Measurements from ENCODE around the gene PEMT.

PEMT gene

GRCh38 chr17:17570140-17570797 is 21.2 kb downstream of the PEMT start:
- DNase-seq, result no peak

DNA sequence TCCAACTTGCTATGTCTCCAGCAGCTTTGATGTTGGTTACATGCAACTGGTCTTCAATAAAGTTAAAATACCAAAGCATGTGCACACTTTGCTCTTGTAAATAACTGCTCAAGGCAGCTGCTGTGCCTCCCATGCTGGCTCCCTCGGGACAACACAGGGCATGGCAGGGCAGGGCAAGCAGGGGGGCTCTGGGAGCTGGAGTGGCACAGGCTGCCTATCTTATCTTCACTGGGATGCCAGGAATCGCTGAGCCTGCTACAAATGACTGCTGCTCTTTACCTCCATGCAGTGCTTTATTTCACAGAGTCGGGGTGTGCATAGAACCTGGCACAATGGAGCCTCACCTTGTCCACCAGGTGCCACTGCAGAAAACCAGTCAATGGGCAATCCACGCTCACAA is 21.8 kb downstream of the PEMT start:
- no peak for DNase-seq

GRCh38 chr17:17568772-17569195 is 22.7 kb downstream of the PEMT start:
- no peak for DNase-seq

GRCh38 chr17:17567631-17568030 is 23.9 kb downstream of the PEMT start:
- no peak for DNase-seq

- DNase-seq, result no peak
Observed at GRCh38 chr17:17566896-17567513, 24.5 kb downstream of the PEMT start.

DNA sequence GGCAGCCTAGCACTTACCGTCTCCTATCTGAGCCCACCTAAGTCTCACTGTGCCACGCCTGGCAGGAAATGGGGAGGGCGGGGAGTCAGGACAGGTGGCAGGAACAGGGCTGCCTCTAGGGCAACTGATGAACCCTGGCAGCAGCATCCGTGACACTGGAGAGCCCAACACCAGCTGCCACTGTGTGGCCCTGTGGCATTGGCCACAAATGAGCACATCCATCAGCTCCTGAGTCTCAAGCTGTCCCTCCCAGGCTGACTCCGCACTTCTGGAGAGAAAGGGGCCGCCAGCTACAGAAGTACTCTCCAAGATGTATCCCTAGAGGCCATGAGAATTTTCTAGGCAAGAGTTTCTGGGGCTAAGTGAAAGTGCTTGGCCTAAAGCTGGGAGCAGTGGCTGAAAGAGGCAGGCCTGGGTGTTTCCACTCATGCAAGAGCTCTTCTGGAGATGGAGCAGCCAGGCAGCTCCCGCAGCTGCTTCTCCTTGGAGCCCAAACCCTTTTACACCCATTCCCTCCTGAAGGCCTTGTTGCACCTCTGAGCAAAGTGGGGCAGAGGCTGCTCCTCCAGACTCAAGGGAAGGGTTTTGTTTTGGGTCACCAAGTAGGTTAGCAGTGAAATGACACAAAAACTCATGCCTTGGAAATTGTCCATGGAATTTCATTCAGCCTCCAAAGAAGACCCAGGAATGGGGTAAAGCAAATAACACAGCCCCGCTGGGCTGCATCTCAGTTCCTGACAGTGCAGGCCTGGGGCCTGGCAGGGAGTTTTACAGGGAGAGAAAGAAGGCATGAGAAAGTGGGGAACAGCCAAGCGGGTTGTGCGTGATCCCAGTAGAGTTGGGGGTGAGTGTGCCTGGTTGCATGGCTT is 25.8 kb downstream of the PEMT start:
- no peak for DNase-seq

- DNase-seq, result no peak
Observed at GRCh38 chr17:17564896-17565295, 26.6 kb downstream of the PEMT start.

GRCh38 chr17:17564323-17564722 is 27.2 kb downstream of the PEMT start:
- DNase-seq, result no peak

DNA sequence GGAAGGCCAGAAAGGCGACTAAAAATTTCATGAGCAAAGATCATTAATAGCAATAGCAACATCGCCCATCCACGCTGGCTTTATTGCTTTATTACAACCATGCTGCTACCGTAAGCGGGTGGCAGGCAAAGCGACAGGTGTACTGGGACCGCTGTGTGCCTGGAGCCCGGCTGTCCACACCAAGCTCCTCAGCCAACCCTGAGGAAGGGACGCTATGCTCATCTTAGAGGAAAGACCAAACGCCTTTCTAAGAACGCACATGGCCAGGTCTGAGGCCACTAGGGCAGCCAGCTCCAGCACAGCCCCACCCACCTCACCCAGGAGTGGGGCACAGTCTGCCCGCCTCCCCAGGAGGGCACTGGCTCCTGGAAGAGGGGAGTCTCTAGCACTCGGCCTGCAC is 28.0 kb downstream of the PEMT start:
- DNase-seq, result no peak

DNA sequence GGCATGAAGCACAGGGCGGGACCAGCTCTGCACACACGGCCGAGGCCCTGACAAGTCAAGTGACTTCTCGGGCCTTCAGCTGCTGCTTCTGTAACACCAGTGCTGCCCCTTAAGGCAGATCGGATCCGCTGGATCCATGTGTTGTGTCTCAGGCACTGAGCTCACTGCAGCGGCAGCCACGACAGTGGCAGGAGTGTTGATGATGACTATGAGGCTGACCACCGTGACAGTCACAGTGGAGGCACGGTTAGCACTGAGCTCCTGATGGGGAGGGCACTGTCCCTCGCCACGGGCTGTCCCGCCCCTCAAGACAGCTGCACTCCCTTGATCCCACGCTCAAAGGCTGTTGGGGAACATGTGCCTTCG is 29.4 kb downstream of the PEMT start:
- no peak for DNase-seq

DNA sequence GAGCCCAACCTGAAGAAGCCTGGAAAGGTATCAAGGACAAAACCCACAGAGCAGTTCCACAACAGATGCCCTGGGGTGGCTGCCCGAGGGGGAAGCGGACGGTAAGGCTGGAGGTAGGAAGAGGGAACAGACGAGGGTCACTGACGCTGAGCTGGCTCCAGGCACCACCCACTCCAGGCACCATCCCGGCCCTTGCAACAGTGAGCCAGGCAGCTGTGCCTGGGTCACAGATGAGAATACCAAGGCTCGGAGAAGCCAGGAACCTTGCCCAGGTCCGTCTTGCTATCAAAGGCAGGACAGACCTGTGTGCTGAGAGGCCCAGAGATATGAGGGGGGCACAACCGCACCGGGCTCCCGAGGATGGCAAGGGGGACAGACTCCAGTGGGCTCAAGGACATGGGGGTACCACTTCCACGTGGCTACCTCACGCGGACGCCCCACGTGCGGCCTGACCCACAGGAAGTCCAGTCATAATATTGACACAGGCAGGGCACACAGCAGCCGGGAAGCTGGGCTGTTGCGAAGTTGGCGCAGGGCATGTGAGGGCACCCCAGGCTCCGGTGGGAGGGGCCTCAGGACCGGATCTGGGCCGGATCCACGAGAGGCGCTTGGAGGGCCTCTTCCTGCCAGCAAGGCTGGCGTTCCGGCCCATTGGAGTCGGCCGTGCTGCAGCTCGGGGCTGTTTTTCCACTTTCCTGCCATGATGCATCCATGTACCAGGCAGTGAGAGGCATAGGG is 29.9 kb downstream of the PEMT start:
- DNase-seq, result no peak

DNA sequence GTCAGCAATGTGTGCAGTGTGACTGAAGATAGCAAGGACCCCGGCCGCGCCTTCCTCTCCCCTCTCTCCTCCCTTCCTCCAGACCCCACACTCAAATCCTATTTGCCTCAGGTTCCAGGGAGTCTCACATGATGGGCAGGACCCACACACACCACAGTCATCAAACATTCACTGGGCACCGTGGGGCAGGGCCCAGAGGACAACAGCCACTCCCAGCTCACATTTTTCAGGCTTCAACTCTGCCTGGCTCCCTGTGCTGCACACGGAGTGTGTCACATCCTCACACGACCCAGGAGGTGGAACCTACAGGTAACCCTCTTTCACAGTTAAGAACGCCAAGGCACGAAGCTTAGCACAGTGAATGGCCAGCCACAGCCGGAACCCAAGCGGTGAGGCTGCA is 30.5 kb downstream of the PEMT start:
- no peak for DNase-seq

DNA sequence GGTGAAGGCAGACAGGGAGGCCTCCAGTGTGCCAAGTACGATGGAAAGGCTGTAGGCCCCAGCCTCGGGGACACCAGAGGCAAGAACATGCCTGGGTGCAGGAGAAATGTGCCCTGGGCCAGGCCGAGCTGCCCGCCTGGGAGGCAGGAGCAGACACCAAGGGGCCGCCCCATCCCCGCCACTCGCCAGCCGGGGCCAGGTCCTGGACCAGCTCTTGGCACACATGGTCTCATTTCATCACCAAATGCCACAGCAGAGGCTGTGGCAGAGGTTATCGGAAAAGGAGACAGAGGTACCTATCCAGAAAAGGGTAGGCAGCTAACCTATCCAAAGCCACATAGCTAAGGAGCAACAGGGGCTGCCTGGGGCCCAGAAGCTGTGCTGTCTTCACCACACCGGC is 31.3 kb downstream of the PEMT start:
- DNase-seq, result no peak

- DNase-seq, result no peak
Observed at GRCh38 chr17:17559164-17559563, 32.3 kb downstream of the PEMT start.

GRCh38 chr17:17558431-17558830 is 33.1 kb downstream of the PEMT start:
- DNase-seq, result no peak

DNA sequence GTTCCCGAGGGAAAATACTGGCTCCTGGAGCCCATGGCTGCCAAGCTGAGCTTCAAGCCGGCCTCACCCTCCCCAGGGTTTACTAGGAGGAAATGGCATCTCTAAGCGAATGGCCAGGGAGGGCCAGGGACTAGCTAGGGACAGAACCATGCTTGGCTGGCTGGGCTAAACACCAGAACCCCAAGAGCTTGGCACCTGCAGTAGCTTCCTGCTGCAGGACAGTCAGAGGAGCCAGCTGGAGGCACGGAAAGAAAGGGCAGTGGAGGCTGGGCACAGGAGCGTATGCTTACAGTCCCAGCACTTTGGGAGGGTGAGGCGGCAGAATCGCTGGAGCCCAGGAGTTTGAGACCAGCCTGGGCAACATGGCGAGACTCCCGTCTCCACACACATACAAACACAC is 33.7 kb downstream of the PEMT start:
- no peak for DNase-seq

- no peak for DNase-seq
Observed at GRCh38 chr17:17556671-17557070, 34.8 kb downstream of the PEMT start.

DNA sequence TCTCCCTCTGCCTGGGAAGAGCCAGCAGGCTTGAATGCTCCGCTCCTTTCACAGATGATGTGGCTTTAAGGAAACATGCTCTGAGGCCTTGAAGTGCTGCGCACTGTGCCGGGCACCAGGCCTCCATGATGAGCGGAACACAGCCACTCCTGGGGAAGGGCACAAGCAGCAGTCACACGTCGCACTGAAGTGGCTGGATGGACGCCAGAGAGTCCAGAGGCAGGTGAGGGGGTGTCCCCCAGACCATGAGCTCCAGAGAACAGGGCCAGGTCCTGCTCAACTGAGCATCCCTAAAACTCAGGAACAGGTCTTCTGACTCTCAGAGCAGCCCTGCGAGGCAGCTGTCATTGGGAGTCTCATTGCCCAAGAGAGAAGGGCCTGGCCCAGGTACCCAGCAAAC is 35.6 kb downstream of the PEMT start:
- DNase-seq, result no peak

DNA sequence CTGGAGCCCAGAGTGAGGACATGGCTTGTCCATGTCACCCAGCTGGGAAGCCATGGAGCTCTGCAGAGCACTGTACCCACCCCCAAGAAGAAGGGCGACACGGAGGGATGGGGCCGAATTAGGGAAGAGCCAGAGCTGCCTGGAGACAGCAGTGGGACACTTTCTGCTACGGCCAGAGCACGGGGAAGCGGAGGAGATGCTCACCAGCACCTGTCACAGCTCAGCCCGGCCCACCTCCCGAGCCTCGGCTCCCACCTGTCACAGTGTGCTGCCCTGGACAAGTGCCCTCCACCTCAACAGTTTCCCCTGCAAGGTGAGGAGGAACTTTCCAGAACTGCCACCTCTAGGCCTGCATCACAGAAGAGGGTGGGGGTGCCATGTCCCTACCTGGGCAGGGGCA is 36.4 kb downstream of the PEMT start:
- no peak for DNase-seq

DNA sequence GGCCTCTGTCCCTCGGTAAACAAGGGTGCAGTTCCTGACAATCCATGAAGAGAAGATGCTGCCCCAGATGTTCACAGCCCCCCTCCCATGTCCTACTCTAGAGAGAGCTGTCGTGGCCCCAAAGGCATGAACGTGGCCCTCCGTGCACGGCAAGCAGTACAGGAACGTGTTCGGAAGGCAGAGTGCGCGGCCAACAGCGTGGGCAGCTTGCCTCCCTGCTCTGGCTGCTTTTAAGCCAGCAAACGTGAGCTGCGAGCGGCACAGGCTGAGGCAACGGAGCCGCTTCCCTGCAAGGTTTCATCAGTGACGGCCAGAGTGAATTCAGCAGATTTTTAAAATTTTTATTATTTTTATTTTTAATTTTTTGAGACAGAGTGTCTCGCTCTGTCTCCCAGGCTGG is 37.2 kb downstream of the PEMT start:
- no peak for DNase-seq

GRCh38 chr17:17553217-17554195 is 38.0 kb downstream of the PEMT start:
- no peak for DNase-seq
